Measurements from ENCODE around the gene ADAMTSL3. TPM values are rescaled to one million over a fixed set of nuclear protein-coding genes. Genes with fewer than 3 reads are reported as not detected.

The ADAMTSL3 gene
- polyA plus RNA-seq, 1 donor from 2014 or later: 0.51 TPM

DNA sequence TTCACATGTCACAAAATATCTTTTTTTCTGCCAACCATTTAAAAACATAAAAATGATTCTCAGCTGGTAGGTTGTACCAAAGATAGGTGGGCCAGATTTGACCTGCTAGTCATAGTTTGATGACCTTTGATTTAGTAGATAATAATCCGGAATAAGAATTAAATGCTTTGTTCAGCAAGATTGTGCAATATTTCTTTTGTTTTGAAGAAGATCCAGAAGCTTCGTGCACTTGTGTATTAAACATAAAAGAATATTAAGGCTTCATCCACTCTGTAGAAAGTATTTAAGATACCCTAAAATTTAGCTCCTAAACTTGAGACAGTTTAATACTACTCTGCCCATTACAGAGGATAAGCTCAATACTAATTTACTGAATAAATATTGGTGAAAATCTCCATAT lies 258.4 kb downstream of the ADAMTSL3 start:
- no peak for TF ChIP-seq TAF1 (IDR thresholded peaks at IDR 0.05; ENCODE audit: low read depth)
- TF ChIP-seq, protein P1, sequence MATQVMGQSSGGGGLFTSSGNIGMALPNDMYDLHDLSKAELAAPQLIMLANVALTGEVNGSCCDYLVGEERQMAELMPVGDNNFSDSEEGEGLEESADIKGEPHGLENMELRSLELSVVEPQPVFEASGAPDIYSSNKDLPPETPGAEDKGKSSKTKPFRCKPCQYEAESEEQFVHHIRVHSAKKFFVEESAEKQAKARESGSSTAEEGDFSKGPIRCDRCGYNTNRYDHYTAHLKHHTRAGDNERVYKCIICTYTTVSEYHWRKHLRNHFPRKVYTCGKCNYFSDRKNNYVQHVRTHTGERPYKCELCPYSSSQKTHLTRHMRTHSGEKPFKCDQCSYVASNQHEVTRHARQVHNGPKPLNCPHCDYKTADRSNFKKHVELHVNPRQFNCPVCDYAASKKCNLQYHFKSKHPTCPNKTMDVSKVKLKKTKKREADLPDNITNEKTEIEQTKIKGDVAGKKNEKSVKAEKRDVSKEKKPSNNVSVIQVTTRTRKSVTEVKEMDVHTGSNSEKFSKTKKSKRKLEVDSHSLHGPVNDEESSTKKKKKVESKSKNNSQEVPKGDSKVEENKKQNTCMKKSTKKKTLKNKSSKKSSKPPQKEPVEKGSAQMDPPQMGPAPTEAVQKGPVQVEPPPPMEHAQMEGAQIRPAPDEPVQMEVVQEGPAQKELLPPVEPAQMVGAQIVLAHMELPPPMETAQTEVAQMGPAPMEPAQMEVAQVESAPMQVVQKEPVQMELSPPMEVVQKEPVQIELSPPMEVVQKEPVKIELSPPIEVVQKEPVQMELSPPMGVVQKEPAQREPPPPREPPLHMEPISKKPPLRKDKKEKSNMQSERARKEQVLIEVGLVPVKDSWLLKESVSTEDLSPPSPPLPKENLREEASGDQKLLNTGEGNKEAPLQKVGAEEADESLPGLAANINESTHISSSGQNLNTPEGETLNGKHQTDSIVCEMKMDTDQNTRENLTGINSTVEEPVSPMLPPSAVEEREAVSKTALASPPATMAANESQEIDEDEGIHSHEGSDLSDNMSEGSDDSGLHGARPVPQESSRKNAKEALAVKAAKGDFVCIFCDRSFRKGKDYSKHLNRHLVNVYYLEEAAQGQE (IDR thresholded peaks at IDR 0.05; ENCODE audit: borderline replicate concordance): no peak
- no peak for TF ChIP-seq POLR2AphosphoS5 (IDR thresholded peaks at IDR 0.05)
- no peak for TF ChIP-seq RAD21 (conservative IDR thresholded peaks at IDR 0.05)
- TF ChIP-seq, protein P2, sequence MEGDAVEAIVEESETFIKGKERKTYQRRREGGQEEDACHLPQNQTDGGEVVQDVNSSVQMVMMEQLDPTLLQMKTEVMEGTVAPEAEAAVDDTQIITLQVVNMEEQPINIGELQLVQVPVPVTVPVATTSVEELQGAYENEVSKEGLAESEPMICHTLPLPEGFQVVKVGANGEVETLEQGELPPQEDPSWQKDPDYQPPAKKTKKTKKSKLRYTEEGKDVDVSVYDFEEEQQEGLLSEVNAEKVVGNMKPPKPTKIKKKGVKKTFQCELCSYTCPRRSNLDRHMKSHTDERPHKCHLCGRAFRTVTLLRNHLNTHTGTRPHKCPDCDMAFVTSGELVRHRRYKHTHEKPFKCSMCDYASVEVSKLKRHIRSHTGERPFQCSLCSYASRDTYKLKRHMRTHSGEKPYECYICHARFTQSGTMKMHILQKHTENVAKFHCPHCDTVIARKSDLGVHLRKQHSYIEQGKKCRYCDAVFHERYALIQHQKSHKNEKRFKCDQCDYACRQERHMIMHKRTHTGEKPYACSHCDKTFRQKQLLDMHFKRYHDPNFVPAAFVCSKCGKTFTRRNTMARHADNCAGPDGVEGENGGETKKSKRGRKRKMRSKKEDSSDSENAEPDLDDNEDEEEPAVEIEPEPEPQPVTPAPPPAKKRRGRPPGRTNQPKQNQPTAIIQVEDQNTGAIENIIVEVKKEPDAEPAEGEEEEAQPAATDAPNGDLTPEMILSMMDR (IDR thresholded peaks at IDR 0.05; ENCODE audit: poor library complexity, severe bottlenecking): no peak
- no peak for TF ChIP-seq SMC3 (conservative IDR thresholded peaks at IDR 0.05; ENCODE audit: poor library complexity)
- TF ChIP-seq EZH2 (IDR thresholded peaks at IDR 0.05; ENCODE audit: borderline replicate concordance, insufficient read depth, low read length, poor library complexity, severe bottlenecking): no peak
- no peak for TF ChIP-seq MXI1 (conservative IDR thresholded peaks at IDR 0.05; ENCODE audit: poor library complexity, severe bottlenecking)
- no peak for TF ChIP-seq EP300 (conservative IDR thresholded peaks at IDR 0.05; ENCODE audit: poor library complexity, severe bottlenecking)
- Histone ChIP-seq H3K36me3 (ENCODE audit: insufficient read depth, low read length) (no peaks in the 10 kb centered on the region), H3K9me2 (ENCODE audit: insufficient read depth, low read length) (no peaks in the 10 kb centered on the region), H3K79me2 (replicated peaks; ENCODE audit: insufficient read depth, low read length) (no peaks in the 10 kb centered on the region), H3K27ac (ENCODE audit: low read length) (no peak overlapping the region), H3K27me3 (ENCODE audit: insufficient read depth, low read depth, low read length) (no peaks in the 10 kb centered on the region), H3K9me3 (ENCODE audit: low read length) (no peaks in the 10 kb centered on the region), H3K4me3 (ENCODE audit: low read length) (no peak overlapping the region), H3K9ac (ENCODE audit: low read length) (no peak overlapping the region), H3F3A (ENCODE audit: insufficient read depth, low read length, poor library complexity, severe bottlenecking) (no peaks in the 10 kb centered on the region), H3K4me2 (ENCODE audit: low read length) (no peak overlapping the region), H2AFZ (ENCODE audit: low read depth, low read length) (no peak overlapping the region), H4K20me1 (ENCODE audit: insufficient read depth) (no peaks in the 10 kb centered on the region)

DNA sequence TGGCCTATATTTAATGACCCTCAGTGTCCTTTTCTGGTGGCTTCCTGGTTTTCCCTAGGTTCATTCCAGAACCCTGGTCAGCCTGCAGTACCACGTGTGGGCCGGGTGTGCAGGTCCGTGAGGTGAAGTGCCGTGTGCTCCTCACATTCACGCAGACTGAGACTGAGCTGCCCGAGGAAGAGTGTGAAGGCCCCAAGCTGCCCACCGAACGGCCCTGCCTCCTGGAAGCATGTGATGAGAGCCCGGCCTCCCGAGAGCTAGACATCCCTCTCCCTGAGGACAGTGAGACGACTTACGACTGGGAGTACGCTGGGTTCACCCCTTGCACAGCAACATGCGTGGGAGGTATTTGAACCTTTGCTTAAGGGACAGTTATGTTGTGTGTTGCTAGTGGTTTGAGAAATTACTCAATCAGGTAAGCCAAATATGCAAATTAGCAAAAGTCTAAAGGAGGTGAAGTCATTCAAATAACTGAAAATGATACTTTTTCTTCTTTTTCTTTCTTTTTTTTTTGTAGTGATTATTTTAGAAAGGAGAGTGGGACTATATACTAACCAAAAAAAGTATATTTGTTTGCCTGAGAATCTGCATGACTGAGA lies 259.2 kb downstream of the ADAMTSL3 start:
- Histone ChIP-seq H3K9me3 (ENCODE audit: low read length) (no peaks in the 10 kb centered on the region), H3K27ac (ENCODE audit: low read length) (no peak overlapping the region), H3F3A (ENCODE audit: insufficient read depth, low read length, poor library complexity, severe bottlenecking) (no peaks in the 10 kb centered on the region), H3K4me2 (ENCODE audit: low read length) (no peak overlapping the region), H3K9ac (ENCODE audit: low read length) (no peak overlapping the region), H4K20me1 (ENCODE audit: insufficient read depth) (no peaks in the 10 kb centered on the region), H3K4me3 (ENCODE audit: low read length) (no peak overlapping the region), H2AFZ (ENCODE audit: low read depth, low read length) (no peak overlapping the region), H3K36me3 (ENCODE audit: insufficient read depth, low read length) (no peaks in the 10 kb centered on the region), H3K79me2 (replicated peaks; ENCODE audit: insufficient read depth, low read length) (no peaks in the 10 kb centered on the region), H3K27me3 (ENCODE audit: insufficient read depth, low read depth, low read length) (no peaks in the 10 kb centered on the region), H3K9me2 (ENCODE audit: insufficient read depth, low read length) (no peaks in the 10 kb centered on the region)
- no peak for TF ChIP-seq SMC3 (conservative IDR thresholded peaks at IDR 0.05; ENCODE audit: poor library complexity)
- TF ChIP-seq POLR2AphosphoS5 (IDR thresholded peaks at IDR 0.05): no peak
- no peak for TF ChIP-seq RAD21 (conservative IDR thresholded peaks at IDR 0.05)
- TF ChIP-seq, protein P2 (IDR thresholded peaks at IDR 0.05; ENCODE audit: poor library complexity, severe bottlenecking): no peak
- no peak for TF ChIP-seq TAF1 (IDR thresholded peaks at IDR 0.05; ENCODE audit: low read depth)
- TF ChIP-seq, protein P1 (IDR thresholded peaks at IDR 0.05; ENCODE audit: borderline replicate concordance): no peak
- no peak for TF ChIP-seq MXI1 (conservative IDR thresholded peaks at IDR 0.05; ENCODE audit: poor library complexity, severe bottlenecking)
- no peak for TF ChIP-seq EP300 (conservative IDR thresholded peaks at IDR 0.05; ENCODE audit: poor library complexity, severe bottlenecking)

All from neural cell (in vitro differentiated cells).